ENCODE measurements around the gene EDAR.

The EDAR gene

DNA sequence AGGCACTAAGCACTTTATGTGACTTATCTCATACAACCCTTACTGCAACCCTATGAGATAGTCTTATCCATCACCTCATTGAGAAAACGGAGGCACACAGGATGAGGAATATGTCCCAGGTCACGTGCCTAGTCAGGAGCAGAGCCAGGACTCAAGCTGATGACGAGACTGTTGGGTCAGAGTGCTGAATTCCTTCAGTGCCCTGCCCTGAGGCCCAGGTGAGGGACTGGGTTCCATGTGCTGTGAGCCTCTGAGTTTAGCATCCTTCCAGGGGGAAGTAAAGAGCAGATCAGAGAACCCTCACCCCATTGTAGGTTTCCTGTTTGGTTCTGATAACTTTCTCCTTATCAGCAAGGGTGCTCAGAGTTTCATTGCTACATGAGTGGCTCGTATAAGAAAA, 11.7 kb upstream of the EDAR start:
- no peak for DNase-seq

DNA sequence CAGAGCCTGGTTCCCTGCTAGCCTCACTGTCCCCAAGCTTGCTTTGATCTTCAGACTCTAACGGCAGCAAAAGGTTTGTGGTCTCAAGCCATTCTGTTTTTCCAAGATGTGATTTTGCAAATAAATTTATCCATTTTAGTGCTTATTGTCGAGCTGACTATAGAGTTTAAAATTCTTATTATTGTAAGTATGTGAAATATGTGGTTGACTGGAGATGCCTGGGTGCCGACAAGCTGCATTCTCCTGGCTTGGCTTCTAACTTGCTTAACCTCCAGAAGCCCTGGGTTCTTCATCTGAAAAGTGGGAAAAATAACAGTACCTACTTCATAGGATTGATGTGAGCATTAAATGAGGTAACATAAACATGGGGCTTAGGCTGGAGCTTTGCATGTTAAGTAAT, 9.9 kb upstream of the EDAR start:
- no peak for DNase-seq

DNA sequence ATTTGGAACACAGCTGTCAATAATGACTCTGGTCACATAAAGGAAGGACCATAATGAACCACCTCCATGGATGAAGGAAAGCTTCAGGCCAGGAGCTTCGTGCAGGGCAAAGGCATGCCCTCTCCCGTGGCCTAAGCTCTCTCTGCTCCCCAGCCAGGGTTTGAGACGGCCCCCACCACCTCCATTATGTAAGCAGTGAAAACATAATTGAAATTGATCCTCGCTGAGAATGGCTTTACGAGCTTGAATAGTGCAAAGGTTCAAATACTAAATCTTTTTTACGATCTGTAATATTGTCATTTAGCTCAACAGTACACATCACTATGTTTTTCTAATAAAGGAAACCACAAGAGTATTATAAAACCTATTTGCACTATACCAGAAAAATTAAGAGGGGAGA, 5.2 kb upstream of the EDAR start:
- no peak for DNase-seq

DNA sequence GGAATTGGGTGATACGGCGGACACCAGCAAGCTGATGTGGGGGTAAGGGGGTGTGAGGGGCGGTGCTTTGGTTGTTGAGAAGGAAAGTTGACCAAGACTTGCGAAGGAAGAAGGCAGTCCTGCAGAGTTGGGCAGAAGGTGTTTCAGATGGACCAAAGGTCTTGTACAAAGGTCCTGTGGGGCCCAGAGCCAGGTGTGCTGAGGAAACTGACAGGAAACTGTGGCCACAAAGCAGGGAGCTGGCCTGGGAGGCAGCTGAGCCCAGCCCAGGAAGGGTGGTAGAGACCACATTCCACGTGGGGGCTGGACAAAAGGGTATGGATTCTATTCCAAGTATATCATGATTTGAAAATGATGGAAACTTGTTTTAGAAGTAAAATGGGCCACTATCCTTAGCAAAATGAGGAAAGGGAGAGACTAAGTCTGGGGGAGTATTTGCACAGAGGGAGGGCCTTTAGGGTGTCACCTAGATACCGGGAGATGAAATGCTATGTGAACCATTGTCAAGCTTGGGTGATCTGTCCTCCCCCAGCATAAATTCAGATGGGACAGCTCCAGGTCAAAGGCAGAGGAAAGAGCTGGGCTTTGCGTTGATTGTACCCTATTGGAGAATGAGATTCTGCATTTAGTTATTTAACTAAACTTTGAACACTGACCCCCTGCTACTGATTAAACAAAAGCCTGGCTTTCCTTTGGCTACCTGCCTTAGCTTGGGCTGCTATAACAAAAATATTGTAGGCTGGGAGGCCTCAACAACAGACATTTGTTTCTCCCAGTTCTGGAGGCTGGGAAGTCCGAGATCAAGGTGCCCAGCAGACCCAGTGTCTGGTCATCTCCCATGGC, 4.3 kb upstream of the EDAR start:
- no peak for DNase-seq

DNA sequence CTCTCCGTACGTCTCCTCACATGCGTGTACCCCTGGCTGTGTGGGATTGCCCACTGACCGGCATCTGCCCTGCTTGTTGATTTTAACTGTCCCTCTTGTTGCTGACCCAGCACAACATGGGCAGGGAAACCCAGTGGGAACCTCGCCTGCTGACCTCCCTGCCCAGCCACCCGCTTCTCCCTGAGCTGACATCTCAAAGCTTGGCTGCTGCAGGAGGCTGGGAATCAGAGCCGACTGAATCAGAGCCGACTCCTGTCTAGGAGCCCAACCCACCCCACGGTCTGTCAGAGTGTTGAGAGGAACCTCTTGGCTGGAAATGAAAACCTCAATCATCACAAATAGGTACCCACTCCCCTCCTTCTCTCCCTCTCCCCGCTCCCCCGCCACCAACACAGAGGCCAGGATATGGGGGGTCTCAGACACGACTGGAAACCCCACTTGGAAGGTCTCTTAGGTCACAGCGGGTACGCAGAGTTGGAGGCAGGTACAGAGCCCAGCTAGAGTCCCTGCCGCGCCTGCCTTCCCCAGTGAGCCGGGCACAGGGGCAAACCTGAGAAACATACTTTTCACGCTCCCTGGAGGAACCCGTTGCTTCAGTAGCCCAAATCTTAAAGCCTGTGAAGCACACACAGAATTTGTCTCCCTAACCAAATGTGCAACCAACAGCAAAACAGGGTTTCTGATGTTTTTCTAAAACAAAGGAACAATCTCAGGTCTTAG, 784 bp downstream of the EDAR start:
- DNase-seq = no peak

DNA sequence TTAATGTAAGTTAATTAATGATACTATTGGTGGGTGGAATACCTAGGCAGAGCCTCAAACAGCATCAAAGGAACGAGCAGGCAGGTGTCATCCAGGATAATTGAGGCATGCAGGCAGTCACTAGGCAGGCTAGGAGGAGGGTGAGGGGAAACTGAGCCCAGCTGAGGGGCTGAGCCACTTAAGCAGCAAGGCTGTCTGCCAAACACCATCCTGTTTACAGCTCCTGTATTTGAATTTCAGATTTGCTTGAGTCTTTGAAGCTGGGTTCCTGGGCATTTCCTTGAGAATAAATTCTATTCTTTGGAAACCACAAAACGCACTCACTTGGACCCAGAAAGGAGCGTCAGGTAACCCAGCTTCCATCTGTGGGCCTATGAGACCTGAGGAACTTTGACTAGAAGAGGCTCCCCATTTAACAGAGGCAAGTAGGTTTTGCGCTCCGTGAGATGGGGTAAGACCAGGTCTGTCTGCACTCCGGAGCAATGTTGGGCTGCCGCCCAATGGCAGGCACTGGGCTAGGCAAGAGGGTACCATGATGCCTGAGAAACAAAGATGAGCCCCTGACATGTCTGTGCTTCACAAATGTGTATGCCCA, 2.0 kb downstream of the EDAR start:
- DNase-seq = no peak

DNA sequence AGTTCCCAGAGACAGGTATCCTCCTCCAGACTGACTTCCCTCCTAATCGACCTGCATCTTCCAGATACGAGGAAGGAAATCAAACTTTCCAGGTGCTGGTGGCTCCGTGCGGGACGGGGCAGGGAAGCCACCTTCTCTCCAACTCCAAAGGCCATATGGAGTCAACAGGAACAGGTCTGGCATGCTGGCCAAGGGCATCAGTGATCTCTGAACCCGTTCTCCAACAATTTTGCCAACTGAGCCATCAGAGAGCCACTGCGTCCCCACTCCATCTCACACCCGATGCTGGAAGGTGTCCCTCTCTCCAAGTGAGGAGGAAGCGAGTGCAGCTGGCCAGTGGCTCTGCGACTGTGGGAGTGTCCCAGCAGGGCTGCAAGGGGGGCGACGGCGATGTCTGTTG, 5.4 kb downstream of the EDAR start:
- DNase-seq = no peak

DNA sequence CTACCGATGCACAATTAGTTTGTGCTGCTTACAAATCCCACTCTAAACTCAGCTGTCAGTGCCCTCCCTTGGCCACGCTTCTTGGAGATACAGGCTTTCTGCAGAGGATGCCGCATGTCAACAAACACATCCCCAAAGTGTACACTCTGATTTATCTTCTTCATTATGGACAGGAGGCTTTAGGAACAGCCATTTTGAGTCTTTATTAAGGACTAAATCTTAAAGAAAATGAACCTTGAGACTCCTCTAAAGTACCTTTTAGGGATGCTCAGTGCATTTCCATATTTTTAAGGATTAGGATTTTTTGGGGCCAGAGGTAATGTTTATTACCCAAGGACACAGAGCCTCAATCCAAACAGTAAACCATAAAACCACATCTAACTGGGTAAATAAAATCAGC, 6.0 kb downstream of the EDAR start:
- DNase-seq = no peak

DNA sequence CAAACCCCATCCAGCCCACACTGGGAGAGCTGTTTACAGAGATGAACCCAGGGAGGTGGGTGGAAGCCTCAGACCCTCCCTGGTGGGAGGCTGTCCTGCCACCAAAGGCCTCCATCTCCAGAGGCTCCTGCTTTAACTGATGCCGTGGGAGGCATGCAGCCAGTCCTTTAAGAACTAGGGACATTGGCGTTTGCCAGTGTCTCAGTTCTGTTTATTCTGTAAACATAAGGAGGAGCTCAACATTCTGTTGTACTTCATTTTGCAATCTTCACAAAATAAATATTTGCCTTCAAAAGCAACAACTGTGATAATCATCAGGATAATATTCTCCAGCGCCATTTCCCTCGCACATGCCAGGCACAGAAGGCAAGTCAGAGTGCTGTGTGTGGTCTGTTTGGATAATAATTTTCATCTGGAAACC, 6.8 kb downstream of the EDAR start:
- no peak for DNase-seq

DNA sequence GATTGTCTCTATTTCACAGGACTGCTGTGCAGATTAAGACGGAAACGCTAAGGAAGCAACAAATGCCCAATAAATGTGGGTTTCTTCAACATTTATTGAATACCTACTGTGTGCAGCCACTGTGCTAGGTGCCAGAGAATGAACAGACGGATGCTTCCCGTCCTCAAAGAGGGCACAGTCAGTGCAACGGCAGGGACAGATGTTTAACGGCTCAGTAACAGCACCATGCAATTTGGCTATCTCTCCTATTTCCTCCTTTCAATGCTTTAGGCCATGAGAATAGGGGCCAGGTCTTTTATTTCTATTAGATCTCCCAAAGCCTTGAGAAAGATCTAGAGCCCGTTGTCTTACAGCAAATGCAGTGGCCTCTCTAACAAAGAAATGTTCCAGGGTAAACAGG, 7.2 kb downstream of the EDAR start:
- no peak for DNase-seq

DNA sequence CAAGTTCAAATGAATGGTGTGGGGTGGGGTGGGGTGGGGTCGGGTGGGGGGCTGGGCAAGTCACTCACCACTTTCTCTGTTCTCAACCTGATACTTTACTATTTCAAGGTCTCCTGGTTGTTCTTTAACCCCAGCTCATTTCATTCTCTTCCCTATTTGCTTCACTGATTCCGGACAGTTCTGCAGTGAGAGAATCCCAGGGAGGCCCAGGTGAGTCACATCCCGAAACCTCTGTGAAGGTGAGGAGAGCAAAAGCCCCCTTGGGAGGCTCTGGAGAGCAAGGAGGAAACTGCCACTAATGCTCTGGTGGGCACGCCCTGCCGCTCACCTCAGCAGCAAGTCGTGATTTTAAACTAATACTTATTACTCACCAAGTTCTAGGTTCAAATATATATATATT, 8.9 kb downstream of the EDAR start:
- DNase-seq = no peak

DNA sequence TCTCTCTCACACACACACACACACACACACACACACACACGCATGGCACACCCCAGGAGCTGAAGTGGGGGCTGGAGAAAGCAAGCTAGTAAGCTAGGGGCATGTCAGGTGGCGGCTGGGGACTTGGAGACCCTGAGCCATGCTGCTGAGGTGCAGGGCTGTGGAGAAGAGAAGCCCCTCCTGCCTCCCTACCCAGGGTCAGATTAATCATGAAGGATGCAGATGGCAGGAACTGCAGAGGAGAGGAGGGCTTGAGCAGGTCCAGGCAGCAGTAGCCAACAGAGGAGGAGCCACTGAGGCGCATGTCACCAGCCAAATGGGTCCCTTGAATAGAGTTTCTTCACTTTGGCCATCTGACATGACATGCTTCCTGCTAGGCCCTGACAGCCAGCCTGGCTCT, 9.6 kb downstream of the EDAR start:
- DNase-seq = no peak

DNA sequence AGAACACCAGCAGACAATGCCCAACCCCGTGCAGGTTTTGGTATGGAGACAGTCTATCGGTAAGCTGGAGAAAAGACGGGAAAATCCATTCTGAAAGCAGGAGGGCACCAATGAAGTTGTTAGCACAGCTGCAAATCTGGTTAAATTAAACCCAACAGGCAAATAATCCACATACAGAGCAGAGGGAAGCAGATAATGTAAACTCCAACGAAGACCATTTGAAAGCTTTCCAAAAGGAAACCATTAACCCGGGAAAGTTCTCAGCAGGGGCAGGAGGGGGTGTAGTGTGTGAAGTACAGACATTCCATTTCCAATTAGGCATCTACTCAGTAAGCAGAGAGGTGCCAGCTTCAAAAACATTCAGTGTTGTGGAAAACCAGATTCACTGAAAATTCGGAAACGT, 10.3 kb downstream of the EDAR start:
- DNase-seq = no peak

DNA sequence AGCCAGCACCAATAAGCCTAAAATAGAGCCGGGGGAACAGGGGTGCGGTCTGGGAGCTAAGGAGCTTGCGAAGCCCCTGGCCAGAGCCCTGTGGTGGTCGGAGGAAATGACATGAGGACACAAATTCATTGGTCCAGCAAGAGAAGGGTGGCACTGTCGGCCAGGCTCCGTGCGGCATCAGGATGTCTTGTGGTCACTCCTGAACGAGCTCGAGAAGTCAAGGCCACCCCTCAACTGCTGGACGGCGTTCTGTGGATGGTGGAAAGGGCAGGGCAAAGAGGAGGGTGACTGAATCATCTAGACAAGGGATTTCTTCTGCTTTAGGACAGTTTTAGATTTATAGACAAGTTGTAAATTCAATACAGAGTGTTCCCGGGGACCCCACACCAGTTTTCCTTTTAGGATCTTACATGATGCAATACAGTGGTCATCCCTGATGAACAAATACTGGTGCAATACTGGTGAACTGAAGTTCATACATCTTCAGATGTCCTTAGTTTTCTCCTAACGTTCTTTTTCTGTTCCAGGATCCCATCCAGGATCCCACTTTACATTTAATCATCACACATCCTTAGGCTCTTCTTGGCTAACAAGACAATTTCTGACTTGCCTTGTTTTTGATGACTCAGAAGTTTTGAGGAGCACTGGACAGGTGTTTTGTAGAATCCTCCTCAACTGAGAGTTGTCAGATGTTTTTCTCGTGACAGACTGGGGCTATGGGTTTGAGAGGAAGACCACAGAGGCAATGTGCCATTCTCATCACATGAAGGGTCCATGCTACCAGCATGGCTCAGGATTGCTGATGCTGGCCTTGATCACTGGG, 13.2 kb downstream of the EDAR start:
- no peak for DNase-seq

DNA sequence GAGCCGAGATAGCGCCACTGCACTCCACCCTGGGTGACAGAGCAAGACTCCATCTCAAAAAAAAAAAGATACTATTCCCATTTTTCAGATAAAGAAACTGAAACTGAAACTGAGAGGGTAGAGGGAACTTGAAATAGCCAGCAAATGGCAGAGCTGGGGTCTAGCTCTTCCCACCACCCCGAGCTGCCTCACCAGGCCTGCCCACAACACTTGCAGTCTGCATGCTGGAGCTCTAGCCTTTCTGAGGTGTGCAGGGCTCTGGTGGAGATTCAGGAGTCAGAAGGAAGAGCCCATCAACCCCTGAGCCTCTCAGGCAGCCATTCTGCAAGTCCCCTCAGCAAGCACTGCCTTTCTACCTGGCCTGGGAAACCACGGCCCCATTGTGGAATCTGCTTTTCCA, 14.3 kb downstream of the EDAR start:
- no peak for DNase-seq

DNA sequence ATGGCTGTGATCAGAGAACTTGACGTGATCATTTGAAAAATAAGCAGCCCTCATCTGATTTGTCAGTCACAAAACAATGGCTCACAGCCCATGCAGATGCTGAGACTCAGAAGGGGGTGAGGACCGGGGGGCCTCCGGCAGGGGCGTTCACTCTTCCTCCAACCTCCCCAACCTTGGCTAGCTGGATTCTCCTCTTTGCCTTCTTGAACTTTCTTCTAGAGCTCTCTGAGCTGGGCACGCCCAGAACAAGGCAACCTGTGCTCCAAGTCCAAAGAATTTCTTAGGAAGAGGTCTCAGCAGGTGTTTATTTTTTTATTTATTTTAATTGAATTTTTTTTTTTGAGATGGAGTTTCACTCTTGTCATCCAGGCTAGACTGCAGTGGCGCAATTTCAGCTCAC, 16.4 kb downstream of the EDAR start:
- no peak for DNase-seq

DNA sequence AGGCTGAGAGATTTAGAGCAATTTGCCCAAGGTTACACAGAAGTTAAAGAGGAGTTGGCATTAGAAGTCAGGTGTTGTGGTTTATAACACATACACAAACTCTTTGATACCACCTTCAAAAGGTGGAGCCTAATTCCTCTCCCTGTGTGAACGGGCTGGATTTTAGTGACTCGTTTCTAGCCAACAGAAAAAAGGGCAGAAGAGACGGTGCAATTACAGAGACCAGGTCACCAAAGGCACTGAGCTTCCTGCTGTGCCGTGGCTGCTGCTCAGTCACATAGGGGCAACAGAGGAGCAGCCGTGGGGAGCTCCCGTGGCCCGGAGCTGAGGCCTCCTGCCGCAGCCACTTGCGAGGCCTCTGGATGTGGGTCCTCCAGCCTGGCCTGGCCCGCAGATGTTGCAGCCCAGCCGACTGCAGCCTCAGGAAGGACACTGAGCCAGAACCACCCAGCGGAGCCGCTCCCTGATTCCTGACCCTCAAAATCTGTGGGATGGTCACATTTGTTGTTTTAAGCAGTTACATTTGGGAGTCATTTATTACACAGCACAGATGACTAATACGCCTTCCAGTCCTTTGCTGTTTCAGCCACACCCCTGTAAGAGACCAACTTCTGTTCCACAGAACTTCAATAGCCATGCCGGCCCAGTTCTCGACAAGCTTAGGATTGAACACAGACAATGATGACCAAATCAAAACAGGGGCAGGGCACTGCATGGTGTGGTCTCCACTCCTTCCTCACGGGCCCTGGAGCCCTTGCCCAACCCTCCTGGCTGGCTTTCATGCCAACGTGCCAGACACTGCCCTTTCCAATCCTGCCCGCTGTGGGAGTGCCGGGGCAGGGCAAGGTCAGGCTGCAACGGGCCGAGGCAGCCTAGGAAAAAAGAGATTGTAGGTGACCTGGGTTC, 17.1 kb downstream of the EDAR start:
- no peak for DNase-seq

DNA sequence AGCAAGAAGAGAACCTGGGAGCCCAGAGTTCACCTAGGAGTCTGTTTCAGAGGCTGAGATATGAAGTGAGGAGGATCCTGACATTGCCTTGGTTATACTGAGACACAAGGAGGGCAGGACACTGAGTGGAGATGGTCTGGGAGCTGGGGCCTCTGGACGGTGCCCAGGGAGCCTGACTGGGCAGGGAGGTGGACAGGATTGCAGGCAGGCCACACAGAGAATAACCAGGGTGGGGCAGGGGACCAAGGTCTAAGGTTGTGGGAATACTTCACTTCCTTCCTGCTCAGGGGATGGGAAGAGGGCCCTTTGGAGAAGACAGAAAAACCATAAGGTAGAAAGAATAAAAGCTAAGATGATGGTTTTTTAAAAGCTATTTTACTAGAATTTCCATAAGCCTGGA, 18.7 kb downstream of the EDAR start:
- DNase-seq = no peak

DNA sequence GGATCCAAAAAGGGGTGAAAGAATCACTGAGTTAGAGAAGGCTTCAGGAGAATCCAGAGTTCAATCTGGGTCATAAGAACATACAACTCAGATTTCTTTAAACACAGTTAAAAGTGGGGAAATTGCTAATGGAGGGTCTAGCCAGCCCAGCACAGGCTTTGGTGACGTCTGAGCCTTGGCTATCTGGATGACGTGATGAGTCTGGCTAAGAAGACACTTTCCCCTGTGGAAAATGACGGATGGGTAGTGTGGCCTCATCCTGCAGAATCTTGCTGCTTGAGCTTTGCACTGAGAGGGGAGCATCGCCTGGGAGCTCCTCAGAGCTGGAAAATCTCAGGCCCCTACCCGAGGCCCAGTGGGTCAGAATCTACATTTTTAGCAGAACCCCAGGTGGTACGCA, 19.2 kb downstream of the EDAR start:
- DNase-seq = no peak

DNA sequence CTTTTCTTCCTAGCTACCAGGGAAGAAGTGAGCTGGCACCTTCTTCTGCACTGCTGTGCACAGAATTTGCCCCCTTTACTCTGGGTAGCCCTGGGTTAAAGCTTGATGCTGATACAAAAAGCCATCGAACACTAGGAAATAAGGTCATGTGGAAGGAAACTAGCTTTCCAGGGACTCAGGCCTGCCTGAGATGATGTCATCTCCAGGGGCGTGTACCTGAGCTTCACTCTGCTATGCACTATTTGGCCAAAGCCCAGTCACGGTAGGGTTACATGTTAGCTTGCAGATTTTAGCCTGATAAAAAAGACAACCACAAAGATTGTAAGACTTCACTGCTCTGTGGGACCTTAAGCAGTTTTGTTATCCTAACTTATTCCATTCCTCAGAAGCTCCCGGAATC, 20.4 kb downstream of the EDAR start:
- no peak for DNase-seq

DNA sequence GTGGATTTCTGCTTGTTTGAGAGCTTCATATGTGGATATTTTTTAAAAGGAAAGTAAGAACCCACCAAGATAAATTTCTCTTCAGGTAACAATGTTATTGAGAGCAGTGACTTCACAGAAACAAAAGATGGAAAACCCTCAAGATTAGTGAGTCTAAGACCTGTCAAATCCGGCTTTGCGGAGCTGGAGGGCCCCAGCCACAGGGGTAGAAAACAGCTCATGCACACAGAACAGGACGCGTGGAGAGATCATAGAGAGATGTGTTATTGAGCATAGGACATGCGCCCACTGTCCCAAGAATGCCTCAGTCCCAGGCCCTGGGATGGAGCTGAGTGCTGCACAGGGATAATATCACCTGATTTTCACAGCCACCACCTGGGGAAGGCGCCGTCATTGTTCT, 21.3 kb downstream of the EDAR start:
- DNase-seq = no peak

Data from SW 1271 (cell line).